Liver (tissue), 9 donors: ENCODE results near the gene DDN. TPM values are rescaled to one million over a fixed set of nuclear protein-coding genes. Genes with fewer than 3 reads are reported as not detected.

Source experiments
- DNase-seq: peaks from one replicate; pipeline ENCODE4 v3.0.0-alpha.2; 2017; ENCODE audit warnings: low spot score
- H3K27ac ChIP-seq, 2 donors: one replicate each; pipeline ENCODE4 v1.7.0; 2013; ENCODE audit warnings: inconsistent platforms in 2 of 2, low read length in 2 of 2, control low read depth in 1 of 2, low read depth in 1 of 2, mild to moderate bottlenecking in 1 of 2
- H3K27me3 ChIP-seq, 4 donors: one replicate each; pipeline versions ENCODE4 v1.6.1 to v1.7.0; 2013; ENCODE audit warnings: low read length in 3 of 4, inconsistent platforms in 1 of 4, mild to moderate bottlenecking in 1 of 4, moderate library complexity in 1 of 4; ENCODE audit not compliant: control insufficient read depth in 4 of 4, insufficient read depth in 4 of 4
- H3K36me3 ChIP-seq, 4 donors: one replicate each; pipeline versions ENCODE4 v1.6.1 to v1.7.0; 2013; ENCODE audit warnings: low read length in 3 of 4, mild to moderate bottlenecking in 3 of 4, low read depth in 1 of 4, moderate library complexity in 1 of 4; ENCODE audit not compliant: control insufficient read depth in 4 of 4, insufficient read depth in 3 of 4
- H3K4me1 ChIP-seq, 4 donors: one replicate each; pipeline versions ENCODE4 v1.6.1 to v1.7.0; 2013; ENCODE audit warnings: low read length in 3 of 4, mild to moderate bottlenecking in 3 of 4, moderate library complexity in 1 of 4; ENCODE audit not compliant: control insufficient read depth in 4 of 4, insufficient read depth in 4 of 4
- H3K4me3 ChIP-seq, 3 donors: one replicate each; pipeline versions ENCODE4 v1.6.1 to v1.7.0; 2013; ENCODE audit warnings: low read length in 3 of 3, control low read depth in 1 of 3, low read depth in 1 of 3, mild to moderate bottlenecking in 1 of 3
- H3K9ac ChIP-seq, 2 donors: one replicate each; pipeline ENCODE4 v1.7.0; 2013; ENCODE audit warnings: low read length in 2 of 2, mild to moderate bottlenecking in 2 of 2, moderate library complexity in 2 of 2, control low read depth in 1 of 2, low read depth in 1 of 2
- H3K9me3 ChIP-seq, 4 donors: one replicate each; pipeline versions ENCODE4 v1.6.1 to v1.7.0; 2013; ENCODE audit warnings: low read length in 3 of 4; ENCODE audit not compliant: control insufficient read depth in 4 of 4
- FOXA2 ChIP-seq: IDR thresholded peaks from 2 replicates; pipeline ENCODE4 v1.6.1; 2016; ENCODE audit warnings: antibody characterized with exemption
- HNF4A ChIP-seq, 2 donors: conservative IDR thresholded peaks; 2 replicates each; pipeline ENCODE4 v1.6.1; 2016; ENCODE audit warnings: antibody characterized with exemption in 2 of 2, mild to moderate bottlenecking in 2 of 2
- HNF4G ChIP-seq: IDR thresholded peaks from 2 replicates; pipeline ENCODE4 v1.6.1; 2016; ENCODE audit warnings: antibody characterized with exemption
- JUND ChIP-seq, 2 donors: IDR thresholded peaks; 2 replicates each; pipeline ENCODE4 v1.6.1; 2016; ENCODE audit warnings: antibody characterized with exemption in 2 of 2
- MAX ChIP-seq: IDR thresholded peaks from 2 replicates; pipeline ENCODE4 v1.6.1; 2016; ENCODE audit warnings: antibody characterized with exemption
- NR2F2 ChIP-seq: IDR thresholded peaks from 2 replicates; pipeline ENCODE4 v1.6.1; 2016; ENCODE audit warnings: antibody characterized with exemption
- RAD21 ChIP-seq, 2 donors: IDR thresholded peaks; 2 replicates each; pipeline ENCODE4 v1.6.1; 2016; ENCODE audit warnings: antibody characterized with exemption in 2 of 2, mild to moderate bottlenecking in 2 of 2
- REST ChIP-seq: IDR thresholded peaks from 2 replicates; pipeline ENCODE4 v1.6.1; 2016; ENCODE audit warnings: antibody characterized with exemption, mild to moderate bottlenecking
- RXRA ChIP-seq, 2 donors: IDR thresholded peaks; 2 replicates each; pipeline ENCODE4 v1.6.1; 2017 to 2018; ENCODE audit warnings: antibody characterized with exemption in 2 of 2, mild to moderate bottlenecking in 1 of 2
- TAF1 ChIP-seq: conservative IDR thresholded peaks from 2 replicates; pipeline ENCODE4 v1.6.1; 2016; ENCODE audit warnings: antibody characterized with exemption, mild to moderate bottlenecking
- ZBTB33 ChIP-seq: IDR thresholded peaks from 2 replicates; pipeline ENCODE4 v1.6.1; 2016; ENCODE audit warnings: antibody characterized with exemption
- WGBS: extraction: QIAGEN DNeasy Blood & Tissue Kit; methylation state at CpG from one replicate; pipeline ENCODE4 v1.1.7; 2013; 5-methylcytosine and 5-hydroxymethylcytosine counted together
- polyA plus RNA-seq, 2 donors: library from polyadenylated mRNA; stranded (reverse) in 1 of 2; unstranded in 1 of 2; fragments of 200-250 nt in 1 of 2; fragments of >200 nt in 1 of 2; fragmentation: Nextera tagmentation in 1 of 2; extraction: Ambion mirVana in 1 of 2; gene quantifications; one replicate each; pipeline versions ENCODE4 v1.2.1 to v1.2.3, GENCODE V29; 2013 to 2015
- total RNA-seq, 2 donors: library from RNA; depleted of rRNA; stranded (reverse); fragments of >200 nt; gene quantifications; one replicate each; pipeline ENCODE4 v1.2.3, GENCODE V29; 2014
- donor health status: healthy.
- donor health status: healthy.
- donor health status: healthy.
- donor health status: healthy.
- donor health status: healthy.

DDN gene
- total and polyA plus RNA-seq, 4 donors = 0.09 TPM; not detected in 3

GRCh38 chr12:48969833-48970701, 29.1 kb downstream of the DDN start (continued):
- TF ChIP-seq ZBTB33 (no peak), FOXA2 (no peak), JUND (IDR thresholded peaks at IDR 0.05) (no peak), HNF4A (conservative IDR thresholded peaks at IDR 0.05) (no peak), RAD21 (IDR thresholded peaks at IDR 0.05) (no peak), HNF4G (no peak)

- Histone ChIP-seq H3K27ac (no peak overlapping the region), H3K9me3 (no peaks in the 10 kb centered on the region), H3K27me3 (peaks cover 0 to 15% (median 9%) of the 10 kb centered on the region in 4 donors), H3K4me3 (no peak overlapping the region), H3K4me1 (peaks cover 0 to 16% (median 6%) of the 10 kb centered on the region in 4 donors), H3K36me3 (no peaks in the 10 kb centered on the region), H3K9ac (no peak overlapping the region)
- no peak for DNase-seq
- WGBS = 56% methylated on average over 8 of the region's 8 CpGs
- TF ChIP-seq RXRA (IDR thresholded peaks at IDR 0.05) (no peak), REST (no peak), NR2F2 (no peak), JUND (IDR thresholded peaks at IDR 0.05) (no peak), MAX (no peak), TAF1 (no peak), HNF4A (conservative IDR thresholded peaks at IDR 0.05) (no peak), ZBTB33 (no peak), FOXA2 (no peak), RAD21 (IDR thresholded peaks at IDR 0.05) (no peak)
Observed at GRCh38 chr12:48969160-48969771, 29.9 kb downstream of the DDN start.
